Measurements from ENCODE around the gene CYP27C1.

- TF ChIP-seq, protein P1, sequence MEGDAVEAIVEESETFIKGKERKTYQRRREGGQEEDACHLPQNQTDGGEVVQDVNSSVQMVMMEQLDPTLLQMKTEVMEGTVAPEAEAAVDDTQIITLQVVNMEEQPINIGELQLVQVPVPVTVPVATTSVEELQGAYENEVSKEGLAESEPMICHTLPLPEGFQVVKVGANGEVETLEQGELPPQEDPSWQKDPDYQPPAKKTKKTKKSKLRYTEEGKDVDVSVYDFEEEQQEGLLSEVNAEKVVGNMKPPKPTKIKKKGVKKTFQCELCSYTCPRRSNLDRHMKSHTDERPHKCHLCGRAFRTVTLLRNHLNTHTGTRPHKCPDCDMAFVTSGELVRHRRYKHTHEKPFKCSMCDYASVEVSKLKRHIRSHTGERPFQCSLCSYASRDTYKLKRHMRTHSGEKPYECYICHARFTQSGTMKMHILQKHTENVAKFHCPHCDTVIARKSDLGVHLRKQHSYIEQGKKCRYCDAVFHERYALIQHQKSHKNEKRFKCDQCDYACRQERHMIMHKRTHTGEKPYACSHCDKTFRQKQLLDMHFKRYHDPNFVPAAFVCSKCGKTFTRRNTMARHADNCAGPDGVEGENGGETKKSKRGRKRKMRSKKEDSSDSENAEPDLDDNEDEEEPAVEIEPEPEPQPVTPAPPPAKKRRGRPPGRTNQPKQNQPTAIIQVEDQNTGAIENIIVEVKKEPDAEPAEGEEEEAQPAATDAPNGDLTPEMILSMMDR (conservative IDR thresholded peaks at IDR 0.05; ENCODE audit: low read length), result no peak
- no peak for TF ChIP-seq EZH2phosphoT487 (IDR thresholded peaks at IDR 0.05; ENCODE audit: borderline replicate concordance)
These were observed 11.8 kb downstream of the CYP27C1 start for GRCh38 chr2:127208313-127208712.
